HEK293 (cell line): ENCODE results near the gene GABBR2.

Experiments
- CTCF ChIA-PET: fragments of 350-600 bp; formaldehyde crosslinking; extraction: SDS; loops from one replicate; lab custom pipeline; 2021; ENCODE audit warnings: antibody characterized with exemption; lab: Yijun Ruan, JAX
- POLR2A ChIA-PET: fragments of 300-600 bp; formaldehyde crosslinking; extraction: SDS; loops from one replicate; lab custom pipeline; 2020; ENCODE audit warnings: antibody characterized with exemption, inconsistent platforms; lab: Yijun Ruan, JAX
- H3K27ac ChIP-seq: fragments of 200-500 bp; sonication (Bioruptor generic); 2 replicates; pipeline ENCODE4 v1.5.1; 2014; ENCODE audit warnings: low read depth, low read length, control low read depth, inconsistent platforms; ENCODE audit errors: extremely low read depth
- H3K36me3 ChIP-seq, 2 experiments: fragments of 200-500 bp in 1 of 2; sonication (Bioruptor generic) in 1 of 2; 1 replicate in 1 of 2; 2 replicates in 1 of 2; pipeline ENCODE4 v1.5.1; 2014 to 2017; ENCODE audit warnings: inconsistent platforms in 2 of 2, low read length in 2 of 2; ENCODE audit not compliant: control insufficient read depth in 2 of 2, insufficient read depth in 1 of 2
- H3K4me1 ChIP-seq: fragments of 200-500 bp; sonication (Bioruptor generic); 2 replicates; pipeline ENCODE4 v1.5.1; 2014; ENCODE audit warnings: mild to moderate bottlenecking, low read length, inconsistent platforms; ENCODE audit not compliant: control insufficient read depth, insufficient read depth
- H3K4me3 ChIP-seq: 2 replicates; pipeline ENCODE4 v1.5.1; 2011; ENCODE audit warnings: low read depth, mild to moderate bottlenecking, control low read depth, low read length, moderate library complexity
- H3K9me3 ChIP-seq: fragments of 200-500 bp; sonication (Bioruptor generic); 2 replicates; pipeline ENCODE4 v1.5.1; 2014; ENCODE audit warnings: low read depth, low read length, inconsistent platforms; ENCODE audit not compliant: control insufficient read depth, insufficient read depth
- ATF2 ChIP-seq: fragments of 450-650 bp; formaldehyde crosslinking; IDR thresholded peaks from 2 replicates; pipeline ENCODE4 v1.5.1; 2016; ENCODE audit warnings: missing biosample characterization, missing genetic modification characterization, low read depth
- PRDM2 ChIP-seq: fragments of 450-650 bp; formaldehyde crosslinking; IDR thresholded peaks from 2 replicates; pipeline ENCODE4 v1.5.1; 2016; ENCODE audit warnings: missing biosample characterization, missing genetic modification characterization, borderline replicate concordance
- REPIN1 ChIP-seq: fragments of 450-650 bp; formaldehyde crosslinking; IDR thresholded peaks from 2 replicates; pipeline ENCODE4 v1.5.1; 2017; ENCODE audit warnings: missing biosample characterization, missing genetic modification characterization, low read depth
- REST ChIP-seq: fragments of 450-650 bp; formaldehyde crosslinking; IDR thresholded peaks from 2 replicates; pipeline ENCODE4 v1.5.1; 2016; ENCODE audit warnings: missing biosample characterization, missing genetic modification characterization
- SALL2 ChIP-seq: fragments of 450-650 bp; formaldehyde crosslinking; IDR thresholded peaks from 2 replicates; pipeline ENCODE4 v1.5.0; 2017; ENCODE audit warnings: missing biosample characterization, mild to moderate bottlenecking, missing genetic modification characterization, borderline replicate concordance
- TRIM28 ChIP-seq: IDR thresholded peaks from 2 replicates; pipeline ENCODE4 v1.6.1; 2011; ENCODE audit warnings: low read length, control low read depth, borderline replicate concordance
- ZNF140 ChIP-seq: fragments of 450-650 bp; formaldehyde crosslinking; IDR thresholded peaks from 2 replicates; pipeline ENCODE4 v1.5.1; 2016; ENCODE audit warnings: missing biosample characterization, missing genetic modification characterization
- ZNF354C ChIP-seq: fragments of 450-650 bp; formaldehyde crosslinking; IDR thresholded peaks from 2 replicates; pipeline ENCODE4 v1.5.1; 2016; ENCODE audit warnings: missing biosample characterization, missing genetic modification characterization, low read depth, borderline replicate concordance
- ZNF510 ChIP-seq: fragments of 450-650 bp; formaldehyde crosslinking; IDR thresholded peaks from 2 replicates; pipeline ENCODE4 v1.5.1; 2018; ENCODE audit warnings: mild to moderate bottlenecking, missing genetic modification characterization, missing biosample characterization; ENCODE audit not compliant: insufficient replicate concordance
- ZNF521 ChIP-seq: fragments of 450-650 bp; formaldehyde crosslinking; IDR thresholded peaks from 2 replicates; pipeline ENCODE4 v1.5.1; 2017; ENCODE audit warnings: missing biosample characterization, mild to moderate bottlenecking, missing genetic modification characterization
- ZNF555 ChIP-seq: fragments of 450-650 bp; formaldehyde crosslinking; conservative IDR thresholded peaks from 2 replicates; pipeline ENCODE4 v1.5.1; 2017; ENCODE audit warnings: missing biosample characterization, mild to moderate bottlenecking, missing genetic modification characterization, inconsistent platforms
- ZNF658 ChIP-seq: fragments of 450-650 bp; formaldehyde crosslinking; IDR thresholded peaks from 2 replicates; pipeline ENCODE4; 2016; ENCODE audit warnings: missing biosample characterization, missing genetic modification characterization
- ZNF692 ChIP-seq: fragments of 450-650 bp; formaldehyde crosslinking; IDR thresholded peaks from 2 replicates; pipeline ENCODE4 v1.5.1; 2016; ENCODE audit warnings: missing biosample characterization, missing genetic modification characterization

Gene GABBR2

GRCh38 chr9:98430535-98431292, 278.0 kb downstream of the GABBR2 start (continued):
- TF ChIP-seq ZNF555 (tag by site-specific recombination): no peak
- TF ChIP-seq ZNF692 (tag by site-specific recombination): no peak
- no peak for TF ChIP-seq TRIM28
- TF ChIP-seq ZNF521 (tag by site-specific recombination): no peak
- no peak for TF ChIP-seq ZNF658 (tag by site-specific recombination)
- no peak for TF ChIP-seq ZNF354C
- TF ChIP-seq ZNF510: no peak
- no peak for TF ChIP-seq ATF2 (tag by site-specific recombination)
- TF ChIP-seq ZNF140 (tag by site-specific recombination): no peak
- no peak for TF ChIP-seq SALL2 (tag by site-specific recombination)

GRCh38 chr9:98429613-98430012, 279.1 kb downstream of the GABBR2 start:
- no peak for TF ChIP-seq REST (tag by site-specific recombination)
- TF ChIP-seq REPIN1: no peak
- TF ChIP-seq PRDM2 (tag by site-specific recombination): no peak
- POLR2A ChIA-PET: no interaction called here
- CTCF ChIA-PET: no interaction called here
- Histone ChIP-seq H3K4me1 (no peaks in the 10 kb centered on the region), H3K27ac (no peak overlapping the region), H3K9me3 (no peaks in the 10 kb centered on the region), H3K4me3 (no peak overlapping the region), H3K36me3 (no peaks in the 10 kb centered on the region)
